PC-9 (cell line): Measurements from ENCODE around the gene PDE3B.

Experiments
- CTCF ChIP-seq: fragments of 200-600 bp; sonication (generic); conservative IDR thresholded peaks from 2 replicates; pipeline ENCODE4 v1.6.1; 2017; ENCODE audit warnings: mixed run types, antibody characterized with exemption, mild to moderate bottlenecking, moderate library complexity
- EZH2 ChIP-seq: fragments of 200-600 bp; sonication (generic); IDR thresholded peaks from 2 replicates; pipeline ENCODE4 v1.8.0; 2017; ENCODE audit warnings: antibody characterized with exemption, low read depth

GRCh38 chr11:14617241-14618027, 26.2 kb upstream of the PDE3B start:
- TF ChIP-seq CTCF (no peak), EZH2 (no peak)
